CD4-positive, alpha-beta memory T cell (primary cell): ENCODE measurements around the gene MCC. TPM values are rescaled to one million over a fixed set of nuclear protein-coding genes. Genes with fewer than 3 reads are reported as not detected.
A peak's percentile ranks its signal among the peaks of the same experiment; 100 is the strongest.

Experiments
- CTCF ChIA-PET: fragments of 350-600 bp; sonication (Branson Sonifier 250); formaldehyde crosslinking; loops from one replicate; lab custom pipeline; 2021; ENCODE audit warnings: inconsistent platforms; ENCODE audit not compliant: partially characterized antibody; lab: Charles Lee
- POLR2A ChIA-PET: fragments of 350-600 bp; sonication (Branson Sonifier 250); formaldehyde crosslinking; loops from one replicate; lab custom pipeline; 2021; ENCODE audit not compliant: partially characterized antibody; lab: Charles Lee
- DNase-seq, 5 donors: peaks; one replicate each; pipeline versions ENCODE4 v3.0.0 to v3.0.0-alpha.2; 2020 to 2022; ENCODE audit warnings: mixed read lengths in 1 of 5
- H3K27ac ChIP-seq: one replicate; pipeline ENCODE4 v1.7.0; 2013; ENCODE audit warnings: low read depth, low read length
- H3K27me3 ChIP-seq: 2 replicates; pipeline ENCODE4 v1.7.0; 2013; ENCODE audit warnings: mild to moderate bottlenecking, low read length, moderate library complexity; ENCODE audit not compliant: insufficient read depth
- H3K36me3 ChIP-seq: 2 replicates; pipeline ENCODE4 v1.7.0; 2013; ENCODE audit warnings: mild to moderate bottlenecking, low read length, moderate library complexity; ENCODE audit not compliant: insufficient read depth
- H3K4me1 ChIP-seq: 2 replicates; pipeline ENCODE4 v1.7.0; 2013; ENCODE audit warnings: mild to moderate bottlenecking, low read length, moderate library complexity; ENCODE audit not compliant: insufficient read depth
- H3K4me3 ChIP-seq, 2 donors: one replicate each; pipeline ENCODE4 v1.7.0; 2013; ENCODE audit warnings: low read length in 2 of 2, mild to moderate bottlenecking in 1 of 2
- H3K9me3 ChIP-seq, 2 donors: one replicate each; pipeline ENCODE4 v1.7.0; 2013; ENCODE audit warnings: low read length in 2 of 2, control low read depth in 1 of 2; ENCODE audit not compliant: control insufficient read depth in 1 of 2
- H3K27ac Mint-ChIP-seq, 7 donors: one replicate each; pipeline ENCODE4 v1.8.0; 2020 to 2021; ENCODE audit warnings: mixed read lengths in 7 of 7, mild to moderate bottlenecking in 6 of 7, inconsistent platforms in 3 of 7, moderate library complexity in 3 of 7
- H3K27me3 Mint-ChIP-seq, 2 donors: one replicate each; pipeline ENCODE4 v1.8.0; 2020 to 2021; ENCODE audit warnings: mixed read lengths in 2 of 2
- H3K36me3 Mint-ChIP-seq, 2 donors: one replicate each; pipeline ENCODE4 v1.8.0; 2020 to 2021; ENCODE audit warnings: mixed read lengths in 2 of 2, inconsistent platforms in 1 of 2, mild to moderate bottlenecking in 1 of 2
- H3K4me1 Mint-ChIP-seq, 4 donors: one replicate each; pipeline ENCODE4 v1.8.0; 2020 to 2021; ENCODE audit warnings: mixed read lengths in 4 of 4, mild to moderate bottlenecking in 1 of 4
- H3K4me3 Mint-ChIP-seq, 8 donors: one replicate each; pipeline ENCODE4 v1.8.0; 2020 to 2021; ENCODE audit warnings: mixed read lengths in 8 of 8, mild to moderate bottlenecking in 7 of 8, moderate library complexity in 6 of 8, inconsistent platforms in 3 of 8
- H3K9me3 Mint-ChIP-seq, 8 donors: one replicate each; pipeline ENCODE4 v1.8.0; 2020 to 2021; ENCODE audit warnings: mixed read lengths in 8 of 8, mild to moderate bottlenecking in 5 of 8, inconsistent platforms in 3 of 8, moderate library complexity in 1 of 8
- intact Hi-C: fragments of 100-400 bp; cut with micrococcal nuclease; formaldehyde crosslinking; loops from one replicate; pipeline ENCODE4 v1.15.1; 2023
- polyA plus RNA-seq, 2 donors: library from polyadenylated mRNA; unstranded; fragments of 300-500 nt; fragmentation: Illumina TruSeq; gene quantifications; one replicate each; pipeline ENCODE4 v1.2.3, GENCODE V29; 2021
- total RNA-seq, 2 experiments: library from RNA; stranded (reverse); gene quantifications; one replicate each; pipeline ENCODE4 v1.2.3, GENCODE V29; 2021

MCC gene
- total and polyA plus RNA-seq, 4 experiments from 2014 or later = 0.92 to 12.1 (median 7.7) TPM

DNA sequence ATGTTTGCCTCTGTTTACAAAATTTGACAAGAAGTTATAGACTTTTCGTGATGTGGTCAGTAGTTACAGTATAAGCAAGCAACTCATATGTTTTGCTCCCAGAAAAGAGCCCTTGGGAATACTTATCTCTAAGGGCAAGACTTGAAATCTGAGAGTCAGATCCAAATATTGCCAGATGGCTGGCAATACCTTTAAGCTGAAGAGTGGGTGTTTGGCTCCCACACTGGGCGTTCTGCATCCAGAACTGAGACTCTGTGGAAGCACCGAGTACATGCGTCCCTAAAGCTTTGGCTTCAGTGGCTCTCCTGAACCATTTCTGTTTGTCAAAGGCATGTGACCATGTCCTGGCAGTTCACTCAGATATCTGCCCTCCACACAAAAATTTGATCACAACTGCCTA, 317.5 kb downstream of the MCC start:
- CTCF ChIA-PET = no interaction called here

DNA sequence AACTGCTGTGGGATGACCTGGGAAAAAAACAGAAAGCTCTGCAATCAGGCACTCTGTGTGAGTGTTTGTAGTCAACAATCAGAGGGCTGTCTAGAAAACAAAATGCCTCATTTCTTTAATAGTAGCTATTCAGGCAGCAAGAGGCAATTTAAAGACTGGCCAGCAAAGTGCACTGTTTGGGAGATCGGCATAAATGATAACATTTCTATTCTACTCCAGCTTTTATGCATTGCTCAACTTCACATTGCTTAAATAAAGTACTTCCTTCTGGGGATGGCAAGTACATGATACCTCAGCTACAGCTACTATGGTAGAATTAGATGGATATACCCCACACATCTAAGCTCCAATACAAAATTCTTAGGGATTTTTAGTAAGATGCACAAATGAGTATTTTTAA, 318.5 kb downstream of the MCC start:
- no peaks in the 10 kb centered on the region for H3K9me3 ChIP-seq
- Mint-ChIP-seq H3K27me3 (no peaks in the 10 kb centered on the region), H3K27ac (no peak overlapping the region), H3K36me3 (peaks cover 0 to 3% of the 10 kb centered on the region in 2 donors), H3K9me3 (no peaks in the 10 kb centered on the region), H3K4me1 (peaks cover 0 to 6% (median under 1%) of the 10 kb centered on the region in 4 donors), H3K4me3 (no peak overlapping the region)
- no peak overlapping the region for H3K27ac ChIP-seq
- POLR2A ChIA-PET = no interaction called here
- no peaks in the 10 kb centered on the region for H3K27me3 ChIP-seq
- H3K4me3 ChIP-seq = no peak overlapping the region
- no peak for DNase-seq
- CTCF ChIA-PET = no interaction called here
- intact Hi-C loops = no loop called here
- no peaks in the 10 kb centered on the region for H3K4me1 ChIP-seq
- no peaks in the 10 kb centered on the region for H3K36me3 ChIP-seq

More for the DNA sequence above, 317.5 kb downstream of the MCC start:
- no peak for DNase-seq
- H3K27ac Mint-ChIP-seq = no peak overlapping the region
- no peak overlapping the region for H3K4me3 Mint-ChIP-seq
- no peaks in the 10 kb centered on the region for H3K4me1 ChIP-seq
- intact Hi-C loops = no loop called here
- H3K36me3 Mint-ChIP-seq = peaks cover 0 to 3% of the 10 kb centered on the region in 2 donors
- H3K9me3 ChIP-seq = no peaks in the 10 kb centered on the region
- no peak overlapping the region for H3K27ac ChIP-seq
- POLR2A ChIA-PET = no interaction called here
- no peaks in the 10 kb centered on the region for H3K27me3 Mint-ChIP-seq
- no peaks in the 10 kb centered on the region for H3K9me3 Mint-ChIP-seq
- H3K27me3 ChIP-seq = no peaks in the 10 kb centered on the region
- no peak overlapping the region for H3K4me3 ChIP-seq
- peaks cover 0 to 6% (median under 1%) of the 10 kb centered on the region in 4 donors for H3K4me1 Mint-ChIP-seq
- no peaks in the 10 kb centered on the region for H3K36me3 ChIP-seq

DNA sequence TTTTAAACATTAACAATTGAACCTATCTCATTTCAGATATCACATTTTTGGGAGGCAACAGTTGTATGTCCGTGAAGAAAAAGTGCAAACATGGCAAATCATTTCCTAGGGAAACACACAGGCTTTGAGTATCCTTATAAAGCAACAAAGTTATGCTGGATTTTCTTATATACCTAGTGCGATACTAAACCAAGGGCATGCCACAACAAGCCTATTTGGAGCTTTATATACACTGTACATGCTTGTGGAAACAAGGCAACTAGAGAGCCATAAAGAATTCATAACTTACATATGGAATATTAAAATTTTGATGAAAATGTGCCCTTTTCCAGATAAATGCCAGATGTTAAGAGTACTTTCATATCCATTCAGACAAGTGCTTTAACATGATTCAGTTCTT, 320.3 kb downstream of the MCC start:
- Mint-ChIP-seq H3K4me1 (peaks cover 0 to 10% (median under 1%) of the 10 kb centered on the region in 4 donors), H3K27ac (no peak overlapping the region), H3K9me3 (no peaks in the 10 kb centered on the region), H3K27me3 (no peaks in the 10 kb centered on the region), H3K36me3 (peaks cover 0 to 3% of the 10 kb centered on the region in 2 donors), H3K4me3 (no peak overlapping the region)
- no peak for DNase-seq
- H3K36me3 ChIP-seq = no peaks in the 10 kb centered on the region
- H3K4me1 ChIP-seq = no peaks in the 10 kb centered on the region
- intact Hi-C loops = no loop called here
- H3K27ac ChIP-seq = no peak overlapping the region
- H3K27me3 ChIP-seq = no peaks in the 10 kb centered on the region
- CTCF ChIA-PET = no interaction called here
- POLR2A ChIA-PET = no interaction called here
- no peaks in the 10 kb centered on the region for H3K9me3 ChIP-seq
- no peak overlapping the region for H3K4me3 ChIP-seq

DNA sequence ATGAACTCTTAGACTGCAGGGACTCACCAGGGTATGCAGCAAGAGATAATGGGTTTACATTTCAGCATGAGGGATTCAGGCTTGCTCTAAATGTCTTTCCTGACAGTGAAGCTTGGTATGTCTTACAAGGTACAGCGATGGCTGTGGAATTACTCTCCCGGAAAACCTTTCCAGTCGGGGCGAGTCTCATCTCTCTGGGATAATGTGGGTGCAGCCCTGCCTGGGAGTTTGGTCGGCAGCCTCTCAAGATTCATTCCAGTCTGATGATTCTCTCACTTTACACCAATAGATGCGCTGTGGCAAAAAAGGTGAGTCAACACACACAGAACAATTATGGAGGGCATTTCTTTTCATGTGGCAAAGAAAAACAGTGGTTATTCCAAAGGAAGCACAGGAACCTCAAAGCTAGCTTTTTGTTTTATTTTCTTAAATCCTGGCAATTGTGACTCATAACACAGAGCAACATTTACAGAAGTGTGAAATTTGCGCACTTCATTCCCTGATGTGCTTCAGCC, 321.3 kb downstream of the MCC start:
- POLR2A ChIA-PET = no interaction called here
- H3K9me3 Mint-ChIP-seq = no peaks in the 10 kb centered on the region

DNA sequence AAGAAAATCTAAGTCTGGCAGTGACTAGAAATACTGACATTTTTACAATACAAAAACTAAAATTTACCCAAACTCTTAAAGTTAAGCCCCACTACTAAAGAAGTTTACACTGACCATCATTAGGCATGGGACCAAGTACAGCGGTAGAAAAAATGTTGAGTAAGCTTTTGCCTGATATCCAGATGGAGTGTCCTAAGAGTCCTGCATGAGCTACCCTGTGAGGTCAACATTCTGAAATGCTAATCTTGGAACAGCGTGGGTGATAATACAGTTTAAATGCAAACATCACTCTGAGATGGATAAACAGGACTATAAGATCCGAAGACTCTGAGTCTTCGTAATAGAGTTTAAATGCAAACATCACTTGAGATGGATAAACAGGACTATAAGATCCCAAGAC, 322.0 kb downstream of the MCC start:
- Histone ChIP-seq H3K4me1 (no peaks in the 10 kb centered on the region), H3K36me3 (no peaks in the 10 kb centered on the region), H3K27me3 (no peaks in the 10 kb centered on the region), H3K27ac (no peak overlapping the region), H3K9me3 (no peaks in the 10 kb centered on the region), H3K4me3 (no peak overlapping the region)
- Mint-ChIP-seq H3K36me3 (peaks cover 0 to 3% of the 10 kb centered on the region in 2 donors), H3K9me3 (no peaks in the 10 kb centered on the region), H3K4me3 (no peak overlapping the region), H3K27me3 (no peaks in the 10 kb centered on the region), H3K27ac (no peak overlapping the region), H3K4me1 (peaks cover 0 to 16% (median under 1%) of the 10 kb centered on the region in 4 donors)
- ChIA-PET CTCF (interaction anchor here (1.0 kb wide), 1 partner anchor 9 kb away, joined by 4 read pairs; no protein-coding TSS in a partner anchor), POLR2A (no interaction called here)
- intact Hi-C loops = no loop called here
- DNase-seq = no peak

More for the DNA sequence above, 321.3 kb downstream of the MCC start:
- Histone ChIP-seq H3K9me3 (no peaks in the 10 kb centered on the region), H3K36me3 (no peaks in the 10 kb centered on the region), H3K27ac (no peak overlapping the region), H3K27me3 (no peaks in the 10 kb centered on the region), H3K4me1 (no peaks in the 10 kb centered on the region), H3K4me3 (no peak overlapping the region)
- CTCF ChIA-PET = interaction anchor here (1.0 kb wide), 1 partner anchor 9 kb away, joined by 4 read pairs; no protein-coding TSS in a partner anchor
- Mint-ChIP-seq H3K36me3 (peaks cover 0 to 3% of the 10 kb centered on the region in 2 donors), H3K27ac (peak overlapping the region in 1 of 7 donors; percentile 22), H3K4me1 (peaks cover 0 to 16% (median under 1%) of the 10 kb centered on the region in 4 donors), H3K27me3 (no peaks in the 10 kb centered on the region), H3K4me3 (no peak overlapping the region)
- intact Hi-C loops = no loop called here
- no peak for DNase-seq

DNA sequence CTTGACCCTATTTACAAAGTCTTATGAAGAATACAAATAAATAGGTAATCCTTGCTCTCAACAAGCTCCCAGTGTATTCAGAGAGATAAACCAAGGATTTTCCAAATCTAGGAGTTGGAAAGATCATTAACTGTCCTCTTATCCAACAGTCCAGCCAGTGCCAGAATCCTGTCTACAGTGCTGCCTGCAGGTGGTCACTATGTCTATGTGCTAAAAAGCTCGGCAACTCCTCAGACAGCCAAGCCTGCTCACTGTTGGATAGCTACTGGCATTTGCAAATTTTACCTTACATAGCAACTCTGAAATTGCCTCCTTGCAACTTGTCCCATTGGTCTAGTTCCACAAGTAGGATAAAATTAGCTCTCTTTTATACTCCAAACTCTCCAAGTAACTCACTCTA, 324.2 kb downstream of the MCC start:
- no peaks in the 10 kb centered on the region for H3K9me3 Mint-ChIP-seq
- no peak overlapping the region for H3K4me3 Mint-ChIP-seq
- ChIA-PET CTCF (no interaction called here), POLR2A (no interaction called here)
- Histone ChIP-seq H3K4me3 (no peak overlapping the region), H3K27ac (no peak overlapping the region), H3K9me3 (no peaks in the 10 kb centered on the region), H3K36me3 (no peaks in the 10 kb centered on the region), H3K27me3 (no peaks in the 10 kb centered on the region), H3K4me1 (no peaks in the 10 kb centered on the region)
- peaks cover 0 to 10% (median under 1%) of the 10 kb centered on the region in 4 donors for H3K4me1 Mint-ChIP-seq
- no peak for DNase-seq
- intact Hi-C loops = no loop called here
- H3K27me3 Mint-ChIP-seq = no peaks in the 10 kb centered on the region
- H3K36me3 Mint-ChIP-seq = peaks cover 0 to 5% of the 10 kb centered on the region in 2 donors
- no peak overlapping the region for H3K27ac Mint-ChIP-seq

DNA sequence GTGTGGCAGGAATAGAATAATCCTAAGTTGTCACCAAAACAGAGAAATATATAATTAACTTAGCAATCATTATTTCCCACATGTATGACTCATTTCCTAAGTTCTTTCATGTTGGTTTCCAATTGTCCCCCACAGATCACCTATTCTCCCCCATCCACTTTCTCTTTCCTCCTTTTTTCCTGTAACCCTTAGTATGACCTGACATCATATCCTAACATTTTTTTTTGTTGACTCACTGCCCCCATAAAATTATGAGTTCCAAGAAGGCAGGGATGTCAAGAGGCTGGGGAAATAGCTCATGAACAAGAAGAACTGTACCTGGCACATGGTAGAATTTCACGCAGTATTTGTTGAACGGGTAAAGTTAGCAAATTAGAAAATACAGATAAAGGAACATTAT, 324.9 kb downstream of the MCC start:
- CTCF ChIA-PET = no interaction called here
- no peak overlapping the region for H3K27ac ChIP-seq
- POLR2A ChIA-PET = no interaction called here

More for the DNA sequence above, 324.9 kb downstream of the MCC start:
- H3K36me3 ChIP-seq = no peaks in the 10 kb centered on the region
- no peaks in the 10 kb centered on the region for H3K27me3 ChIP-seq
- H3K4me1 ChIP-seq = no peaks in the 10 kb centered on the region
- H3K27me3 Mint-ChIP-seq = no peaks in the 10 kb centered on the region
- H3K9me3 ChIP-seq = no peaks in the 10 kb centered on the region
- peak overlapping the region in 1 of 7 donors; percentile 56 for H3K27ac Mint-ChIP-seq
- DNase-seq = no peak
- no peaks in the 10 kb centered on the region for H3K9me3 Mint-ChIP-seq
- H3K36me3 Mint-ChIP-seq = peaks cover 0 to 8% of the 10 kb centered on the region in 2 donors
- H3K4me1 Mint-ChIP-seq = peaks cover 0 to 10% (median 0%) of the 10 kb centered on the region in 4 donors
- H3K4me3 Mint-ChIP-seq = no peak overlapping the region
- intact Hi-C loops = no loop called here
- H3K4me3 ChIP-seq = no peak overlapping the region
